ENCODE measurements around the gene TMPRSS2.

The TMPRSS2 gene

DNA sequence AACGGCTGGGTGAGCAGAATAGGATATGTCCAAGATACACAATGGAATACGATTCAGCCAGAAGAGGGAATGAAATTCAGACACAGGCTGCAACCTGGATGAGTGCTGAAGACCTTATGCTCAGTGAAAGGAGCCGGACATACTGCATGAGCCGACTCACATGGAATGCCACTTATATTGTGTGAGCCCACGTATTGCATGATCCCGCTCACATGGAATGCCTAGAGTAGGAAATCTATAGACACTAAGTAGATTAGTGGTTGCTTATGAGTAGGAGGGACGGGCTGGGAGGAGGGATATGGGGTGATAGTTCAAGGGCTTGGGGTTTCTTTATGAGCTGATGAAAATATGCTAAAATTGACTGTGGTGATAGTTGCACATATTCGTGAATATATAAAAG lies 26.8 kb downstream of the TMPRSS2 start:
- peak; percentile 67 for DNase-seq (ENCODE audit: low spot score)

DNA sequence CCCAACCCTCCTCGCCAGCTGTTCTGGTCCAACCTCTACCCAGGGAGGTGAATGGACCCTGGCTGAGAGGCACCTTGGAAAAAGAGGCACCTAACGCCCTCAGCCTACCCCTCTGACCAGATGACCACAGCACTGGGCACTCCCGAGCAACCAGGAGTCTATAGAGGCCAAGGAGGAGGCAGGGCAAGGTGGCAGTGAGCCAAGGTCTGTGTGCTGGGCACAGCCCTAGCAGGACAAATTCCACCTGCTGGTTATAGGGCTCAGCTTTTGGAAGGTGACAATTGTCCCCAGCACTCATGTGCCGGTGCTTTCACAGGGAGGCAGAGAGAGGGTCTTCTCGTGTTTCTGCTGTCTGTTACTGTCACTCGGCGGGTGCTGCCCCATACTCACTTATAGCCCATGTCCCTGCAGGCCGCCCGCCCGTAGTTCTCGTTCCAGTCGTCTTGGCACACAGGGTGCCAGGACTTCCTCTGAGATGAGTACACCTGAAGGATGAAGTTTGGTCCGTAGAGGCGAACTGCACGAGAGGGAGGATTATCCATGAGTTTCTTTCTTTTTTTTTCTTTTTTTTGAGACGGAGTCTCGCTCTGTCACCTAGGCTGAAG lies 27.8 kb downstream of the TMPRSS2 start:
- DNase-seq (ENCODE audit: low spot score): no peak

DNA sequence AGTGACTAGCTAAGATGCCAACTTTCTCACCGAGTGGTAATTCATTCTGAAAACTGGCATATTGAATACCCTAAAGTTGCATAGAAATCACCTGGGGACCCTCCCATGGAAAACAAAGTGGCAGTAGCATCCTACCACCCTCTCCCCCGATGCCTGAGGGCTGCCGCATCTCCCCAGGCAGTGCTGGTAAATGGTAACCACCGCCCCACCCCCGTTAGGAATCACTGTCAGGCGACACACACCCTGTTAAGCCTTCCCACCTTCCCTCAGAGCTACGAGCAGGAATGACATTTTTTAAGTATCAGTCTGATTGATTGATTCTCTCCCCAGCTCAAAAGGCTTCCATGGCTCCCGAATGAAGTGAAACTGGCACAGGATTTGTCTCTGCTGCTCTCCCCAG lies 28.3 kb downstream of the TMPRSS2 start:
- no peak for DNase-seq (ENCODE audit: low spot score)

DNA sequence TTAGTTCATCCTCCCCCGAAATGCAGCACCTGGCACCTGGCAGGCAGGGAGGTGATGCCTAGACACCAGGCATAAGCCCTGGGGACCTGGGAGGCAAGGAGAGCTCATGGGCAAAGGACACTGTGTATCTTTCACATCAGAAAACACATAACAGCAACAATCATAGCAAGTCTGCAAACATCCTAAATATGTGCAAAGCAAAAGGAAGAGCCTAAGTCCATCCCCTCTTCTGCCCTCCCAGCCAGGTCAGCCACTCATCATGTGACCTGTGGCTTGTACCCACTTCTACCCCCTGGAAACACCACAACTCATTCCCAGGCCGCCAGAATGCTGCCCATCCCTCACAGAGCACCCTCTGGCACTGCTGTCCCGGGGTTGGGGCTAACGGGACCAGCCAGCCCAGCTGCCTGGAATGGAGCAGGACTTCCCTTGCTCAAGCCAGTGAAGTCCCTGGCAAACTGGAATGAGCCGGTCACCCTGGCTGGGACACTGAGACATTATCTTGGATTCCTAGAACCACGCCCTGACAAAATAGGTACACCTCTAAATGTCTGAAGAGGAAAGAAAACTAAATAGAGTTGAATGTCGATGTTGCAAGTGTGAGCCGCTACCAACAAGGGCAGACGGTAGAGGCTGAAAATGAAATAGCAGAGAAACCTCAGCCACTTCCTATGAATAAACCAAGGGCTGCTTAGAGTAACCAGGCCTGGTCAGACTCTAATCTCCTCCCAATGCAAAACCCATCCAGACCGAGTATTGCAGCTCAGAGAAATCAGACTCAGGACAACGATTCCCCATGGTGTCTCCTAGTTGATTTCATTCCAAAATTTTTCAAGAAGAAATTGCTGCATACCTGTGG lies 29.4 kb downstream of the TMPRSS2 start:
- no peak for DNase-seq (ENCODE audit: low spot score)

DNA sequence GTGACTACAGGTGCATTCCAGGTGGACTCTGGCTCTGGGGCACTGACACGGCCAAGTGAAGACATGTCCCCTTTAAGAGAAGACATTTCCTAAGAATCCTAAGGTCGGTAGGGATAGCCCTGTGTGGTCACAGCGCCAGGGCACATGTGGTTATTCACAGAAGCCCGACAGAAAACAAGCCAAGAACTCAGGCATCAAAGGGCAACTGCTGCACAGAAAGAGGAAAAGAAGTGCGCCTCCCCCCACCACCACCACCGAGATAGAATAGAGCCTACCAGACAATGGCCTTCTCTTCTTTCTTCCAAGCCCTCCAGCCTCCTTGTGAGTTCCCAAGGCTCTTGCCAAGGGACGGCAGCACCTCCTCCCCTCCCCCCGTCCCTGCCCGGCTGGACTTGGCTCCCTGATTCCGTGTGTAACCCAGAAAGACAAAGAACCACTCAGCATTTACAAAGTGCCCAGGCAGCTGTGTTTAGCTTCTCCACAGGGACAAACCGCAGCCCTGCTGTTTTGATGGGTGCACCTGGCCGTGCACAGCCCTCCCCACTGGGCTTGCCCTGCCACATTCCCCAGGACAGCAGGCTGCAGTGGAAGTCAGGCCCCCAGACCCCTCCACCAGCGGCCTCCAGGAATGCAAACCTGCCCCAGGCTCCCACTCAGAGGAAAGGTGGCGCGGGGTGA lies 30.2 kb downstream of the TMPRSS2 start:
- DNase-seq (ENCODE audit: low spot score): peak; percentile 31

DNA sequence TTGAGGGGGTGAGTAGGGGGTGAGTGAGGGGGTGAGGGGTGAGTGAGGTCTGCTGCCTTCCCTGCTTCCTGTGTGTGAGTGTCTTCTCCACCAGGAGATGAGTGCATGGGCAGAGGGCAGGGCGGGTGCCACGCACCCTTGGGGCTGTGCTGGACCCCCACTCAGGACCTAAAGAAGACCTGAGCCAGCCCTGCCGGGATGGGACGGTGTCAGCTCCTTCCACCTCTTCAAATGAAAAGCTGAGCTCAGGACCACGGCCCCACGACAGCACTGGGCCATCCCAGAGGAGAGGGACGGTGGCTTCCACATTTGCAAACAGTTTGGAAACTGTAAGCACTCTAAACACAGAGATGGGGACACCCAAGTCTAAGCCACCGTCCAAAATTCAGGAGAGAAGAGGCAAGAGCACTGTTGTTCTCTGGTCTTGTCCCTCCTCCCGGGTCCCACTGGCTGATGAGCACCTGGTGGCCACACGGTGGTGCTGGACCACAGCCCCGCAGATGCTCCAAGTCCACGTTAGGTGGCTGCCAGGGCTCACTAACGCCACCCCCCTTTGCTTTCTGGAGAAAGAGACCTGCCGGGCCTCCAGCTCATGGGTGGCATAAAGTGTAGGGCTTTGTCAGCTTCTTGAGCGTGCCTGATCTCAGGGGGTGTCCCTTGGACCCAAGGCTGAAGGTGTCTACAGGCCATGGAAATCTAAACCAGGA lies 32.1 kb downstream of the TMPRSS2 start:
- DNase-seq (ENCODE audit: low spot score): no peak

DNA sequence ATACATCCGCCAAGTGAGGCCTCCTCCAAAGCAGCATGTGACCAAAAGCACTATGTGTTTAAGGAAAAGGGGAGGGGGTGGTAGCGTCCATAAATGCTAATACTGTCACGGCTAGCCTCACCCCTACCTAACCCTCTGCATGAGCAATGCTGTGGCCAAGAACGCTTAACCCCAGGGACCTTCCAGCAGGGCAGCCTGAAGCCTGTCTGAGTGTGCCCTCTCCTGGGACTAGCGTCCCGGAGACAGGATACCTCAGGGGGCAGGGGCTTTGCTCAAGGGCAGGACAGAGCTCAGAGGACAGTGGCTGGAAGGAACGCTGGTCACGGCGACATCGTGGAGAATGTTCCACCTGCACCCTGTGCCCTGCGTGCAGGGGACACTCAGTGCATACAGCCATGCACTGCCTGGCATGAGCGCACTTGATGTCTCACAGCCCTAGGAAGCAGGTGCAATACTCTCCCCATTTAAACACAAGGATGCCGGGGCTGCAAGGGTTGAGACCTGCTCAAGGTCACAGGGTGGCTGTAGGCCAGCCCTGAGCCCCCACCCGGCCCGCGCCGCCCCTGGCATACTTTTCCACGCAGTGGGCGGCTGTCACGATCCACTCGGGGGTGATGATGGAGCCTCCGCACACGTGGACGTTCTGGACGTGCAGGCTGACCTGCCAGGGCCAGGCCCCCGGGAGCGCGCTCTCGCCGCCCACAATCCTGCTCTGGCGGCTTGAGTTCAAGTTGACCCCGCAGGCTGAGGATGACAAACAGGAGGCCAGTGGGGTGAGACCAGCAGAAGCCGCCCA lies 35.0 kb downstream of the TMPRSS2 start:
- DNase-seq (ENCODE audit: low spot score): no peak

DNA sequence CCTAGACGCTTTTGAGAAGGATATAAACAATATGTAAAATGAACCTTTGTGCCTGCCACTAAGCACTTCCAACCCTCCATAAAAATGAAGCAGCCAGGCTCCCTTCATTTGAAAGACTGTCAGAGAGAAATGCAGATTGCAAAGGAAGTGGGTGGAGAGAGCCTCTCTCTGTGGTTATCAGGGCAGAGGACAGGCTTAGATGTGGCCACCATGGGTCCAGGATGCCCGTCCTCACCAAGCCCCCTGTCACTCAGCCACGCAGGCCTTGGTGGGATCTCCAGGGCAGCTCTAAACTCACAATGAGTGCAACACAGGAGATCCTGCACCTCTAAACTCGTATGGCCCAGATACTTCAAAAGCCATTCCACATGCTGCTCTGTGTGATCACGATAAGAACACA lies 37.9 kb downstream of the TMPRSS2 start:
- DNase-seq (ENCODE audit: low spot score): no peak

DNA sequence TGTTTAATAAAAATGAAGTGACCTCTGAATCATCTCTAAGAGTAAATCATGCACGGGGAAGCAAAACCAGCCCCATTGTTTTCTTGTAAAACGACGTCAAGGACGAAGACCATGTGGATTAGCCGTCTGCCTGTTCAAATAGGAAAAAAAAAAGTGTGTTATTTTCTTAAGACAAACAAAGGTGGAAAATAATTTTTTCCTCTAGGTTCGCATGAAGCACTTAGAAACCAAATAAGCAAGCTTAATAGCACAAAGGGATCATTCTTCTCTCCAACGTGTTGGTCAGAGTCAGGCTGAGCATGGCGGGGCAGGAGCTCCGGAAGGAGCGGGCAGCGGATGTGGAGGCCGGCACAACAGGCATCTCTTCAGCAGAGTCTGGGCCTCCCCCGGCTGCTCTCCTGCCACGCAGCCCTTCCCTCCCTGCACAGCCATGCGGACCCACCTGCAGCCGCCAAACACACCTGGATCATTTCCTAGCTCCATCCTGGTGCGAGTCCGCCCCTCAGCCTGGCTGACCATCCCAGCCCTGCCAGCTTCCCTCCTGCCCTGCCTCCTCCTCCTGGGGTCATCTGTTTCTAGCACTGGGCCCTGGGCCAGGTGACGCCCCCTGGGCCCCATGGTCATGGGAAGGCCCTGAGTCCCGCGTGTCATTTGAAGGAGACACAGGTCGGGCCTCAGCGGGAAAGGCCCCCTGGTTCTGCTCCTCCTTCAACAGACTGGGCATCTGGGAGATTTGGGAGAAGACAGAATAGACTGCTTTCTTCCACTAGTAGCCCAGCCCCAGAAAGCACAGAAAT lies 41.7 kb downstream of the TMPRSS2 start:
- no peak for DNase-seq (ENCODE audit: low spot score)

DNA sequence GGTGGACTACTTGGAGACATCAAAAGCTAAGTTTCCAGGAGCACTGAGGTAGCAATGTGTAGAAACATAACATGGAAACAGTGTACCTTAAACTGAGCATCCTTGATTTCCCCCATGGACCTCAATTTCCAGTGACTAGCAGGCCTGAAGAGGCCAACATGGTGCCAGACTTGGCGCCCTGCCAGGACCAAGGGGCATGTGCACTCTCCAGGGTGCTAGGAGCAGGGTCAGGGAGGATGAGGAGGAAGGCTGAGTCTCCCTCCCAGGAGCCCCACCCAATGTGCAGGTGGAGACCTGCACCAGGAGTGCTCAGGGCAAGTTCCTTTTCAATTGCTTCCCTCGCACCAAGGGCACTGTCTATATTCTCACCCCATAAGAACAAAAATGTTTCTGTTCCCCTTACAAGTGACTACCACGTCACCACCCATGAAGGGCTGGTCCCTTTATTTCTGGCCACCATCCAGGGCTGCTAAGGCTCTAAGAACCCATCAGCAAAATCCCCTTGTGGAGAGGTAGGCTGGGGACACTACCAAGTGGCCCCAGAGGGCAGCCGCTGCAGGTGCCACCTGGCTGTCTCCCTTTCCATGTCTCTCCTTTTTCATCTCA lies 42.7 kb downstream of the TMPRSS2 start:
- no peak for DNase-seq (ENCODE audit: low spot score)

DNA sequence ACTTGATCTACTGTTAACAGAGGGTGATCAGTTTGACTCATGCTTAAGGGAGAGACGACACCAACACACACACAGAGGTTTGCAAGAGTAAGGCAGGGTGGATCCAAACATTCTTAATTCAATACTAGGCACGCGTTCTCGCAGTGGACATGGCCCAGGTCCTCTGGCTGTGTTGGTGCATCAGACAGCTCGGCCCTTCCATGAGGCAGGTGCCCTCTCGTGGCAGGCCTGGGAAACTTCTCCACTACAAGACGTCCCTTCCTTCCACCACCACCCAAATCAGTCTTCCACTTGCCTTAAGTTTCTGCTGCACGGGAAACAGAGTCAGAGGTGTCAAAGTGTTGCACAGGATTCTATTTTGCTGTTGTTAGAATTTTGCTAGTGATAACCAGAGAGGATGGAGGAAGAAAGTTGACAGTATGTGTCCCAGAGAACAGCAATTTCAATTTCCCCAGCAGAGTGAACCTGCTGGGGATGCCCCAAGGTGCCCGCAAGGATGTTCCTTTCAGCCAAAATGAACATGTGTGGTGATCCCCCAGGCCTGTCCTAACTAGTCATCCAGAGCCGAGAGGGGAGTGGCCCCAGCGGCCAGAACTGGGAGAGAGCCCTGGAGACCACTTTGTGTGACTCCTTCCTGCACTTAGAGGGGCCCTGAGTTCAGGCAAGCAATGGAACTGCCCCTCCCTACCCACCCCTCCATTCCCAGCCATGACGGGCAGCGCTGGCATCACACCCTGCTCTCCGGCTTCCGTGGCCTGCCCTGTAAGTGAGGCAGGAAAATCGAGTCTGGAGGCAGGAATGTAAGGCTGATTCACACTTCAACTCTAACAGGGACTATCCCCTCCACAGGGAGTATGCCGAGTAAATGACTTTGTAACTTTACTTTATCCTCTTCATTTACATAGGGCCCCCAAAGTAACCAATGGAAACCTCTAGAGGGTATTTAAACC lies 47.1 kb downstream of the TMPRSS2 start:
- peak; percentile 73 for DNase-seq (ENCODE audit: low spot score)

DNA sequence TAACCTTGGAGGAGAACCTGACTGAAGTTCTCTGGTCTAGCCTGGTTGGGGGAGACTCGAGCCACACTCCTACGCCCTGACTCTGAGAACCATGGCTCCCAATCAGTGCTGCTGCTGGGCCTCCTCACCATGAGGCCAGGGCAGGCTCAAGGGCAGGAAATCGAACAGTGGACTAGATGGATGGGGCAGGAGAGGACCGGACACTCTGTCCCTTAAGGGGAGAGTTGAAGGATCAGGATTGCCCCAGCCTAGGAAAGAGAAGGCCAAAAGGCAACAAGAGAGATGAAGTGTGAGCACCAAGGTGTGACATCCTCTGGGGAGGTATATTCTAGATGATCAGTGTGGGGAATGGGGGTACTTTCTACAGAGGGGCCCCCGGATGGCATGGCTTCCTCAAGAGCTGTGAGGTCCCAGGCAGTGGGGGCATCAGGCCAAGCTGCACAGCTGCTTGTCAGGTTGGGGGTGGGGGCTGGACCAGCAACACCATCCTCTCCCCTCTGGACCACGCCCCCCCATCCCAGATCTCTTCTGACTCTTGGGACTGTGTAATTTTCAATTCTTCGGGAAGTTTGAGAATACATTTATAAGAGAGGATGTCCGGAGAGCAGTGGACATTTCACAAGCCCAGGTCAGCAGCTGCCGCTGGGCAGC lies 47.9 kb downstream of the TMPRSS2 start:
- DNase-seq (ENCODE audit: low spot score): no peak

DNA sequence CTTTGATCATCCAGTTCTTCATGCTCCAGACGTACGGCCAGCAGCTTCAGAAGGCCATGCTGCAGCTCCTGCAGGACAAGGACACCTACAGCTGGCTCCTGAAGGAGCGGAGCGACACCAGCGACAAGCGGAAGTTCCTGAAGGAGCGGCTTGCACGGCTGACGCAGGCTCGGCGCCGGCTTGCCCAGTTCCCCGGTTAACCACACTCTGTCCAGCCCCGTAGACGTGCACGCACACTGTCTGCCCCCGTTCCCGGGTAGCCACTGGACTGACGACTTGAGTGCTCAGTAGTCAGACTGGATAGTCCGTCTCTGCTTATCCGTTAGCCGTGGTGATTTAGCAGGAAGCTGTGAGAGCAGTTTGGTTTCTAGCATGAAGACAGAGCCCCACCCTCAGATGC lies 49.4 kb downstream of the TMPRSS2 start:
- DNase-seq (ENCODE audit: low spot score): no peak

DNA sequence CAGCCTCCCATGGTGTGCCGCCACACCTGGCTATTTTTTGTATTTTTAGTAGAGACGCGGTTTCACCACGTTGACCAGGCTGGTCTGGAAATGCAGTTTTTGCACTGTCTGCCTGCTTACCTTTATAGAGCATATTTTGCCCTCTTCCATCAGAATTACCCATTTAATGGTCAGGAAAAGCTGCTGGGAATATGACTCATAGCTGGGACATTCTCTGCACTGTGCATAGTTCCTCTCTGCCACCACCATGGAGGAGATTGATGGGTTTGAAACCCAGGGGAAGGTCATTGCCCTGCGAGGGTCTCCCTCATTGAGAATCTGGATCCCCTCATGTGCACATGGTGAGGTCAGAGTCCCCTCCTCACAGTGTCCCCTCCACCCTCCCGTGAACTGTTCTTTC lies 49.8 kb downstream of the TMPRSS2 start:
- peak; percentile 22 for DNase-seq (ENCODE audit: low spot score)

DNA sequence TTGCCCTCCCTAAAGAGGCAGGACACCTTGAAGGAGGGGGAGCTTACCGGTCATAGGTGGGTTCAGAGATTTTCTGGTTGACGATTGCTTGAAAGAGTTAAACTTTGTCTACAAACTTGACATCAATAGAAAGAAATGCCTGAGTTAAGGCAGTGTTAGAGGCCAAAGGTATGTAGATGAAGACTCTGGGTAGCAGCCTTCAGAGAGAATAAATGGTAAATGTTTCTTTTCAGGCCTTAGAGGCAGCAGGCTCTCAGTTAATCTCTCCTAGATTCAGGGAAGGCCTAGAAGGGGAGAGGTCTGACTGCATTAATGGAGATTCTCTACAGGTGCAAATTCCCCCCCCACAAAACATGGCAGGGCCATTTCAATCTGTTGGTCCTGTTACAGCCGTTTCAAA lies 54.2 kb downstream of the TMPRSS2 start:
- DNase-seq (ENCODE audit: low spot score): no peak

DNA sequence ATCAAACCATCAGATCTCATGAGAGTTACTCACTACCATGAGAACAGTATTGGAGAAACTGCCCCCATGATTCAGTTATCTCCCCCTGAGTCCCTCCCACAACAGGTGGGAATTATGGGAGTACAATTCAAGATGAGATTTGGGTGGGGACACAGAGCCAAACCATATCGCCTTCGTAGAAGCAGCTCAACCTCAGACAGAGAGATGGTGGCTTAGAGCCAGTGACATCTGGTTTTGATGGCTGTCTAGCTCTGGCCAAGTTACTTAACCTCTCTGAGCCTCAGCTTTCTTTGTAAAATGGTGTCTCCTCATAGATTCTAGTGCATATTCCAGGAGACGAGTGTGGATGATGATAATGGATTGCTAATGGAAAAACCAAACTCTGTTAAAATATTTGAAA lies 54.8 kb downstream of the TMPRSS2 start:
- no peak for DNase-seq (ENCODE audit: low spot score)

DNA sequence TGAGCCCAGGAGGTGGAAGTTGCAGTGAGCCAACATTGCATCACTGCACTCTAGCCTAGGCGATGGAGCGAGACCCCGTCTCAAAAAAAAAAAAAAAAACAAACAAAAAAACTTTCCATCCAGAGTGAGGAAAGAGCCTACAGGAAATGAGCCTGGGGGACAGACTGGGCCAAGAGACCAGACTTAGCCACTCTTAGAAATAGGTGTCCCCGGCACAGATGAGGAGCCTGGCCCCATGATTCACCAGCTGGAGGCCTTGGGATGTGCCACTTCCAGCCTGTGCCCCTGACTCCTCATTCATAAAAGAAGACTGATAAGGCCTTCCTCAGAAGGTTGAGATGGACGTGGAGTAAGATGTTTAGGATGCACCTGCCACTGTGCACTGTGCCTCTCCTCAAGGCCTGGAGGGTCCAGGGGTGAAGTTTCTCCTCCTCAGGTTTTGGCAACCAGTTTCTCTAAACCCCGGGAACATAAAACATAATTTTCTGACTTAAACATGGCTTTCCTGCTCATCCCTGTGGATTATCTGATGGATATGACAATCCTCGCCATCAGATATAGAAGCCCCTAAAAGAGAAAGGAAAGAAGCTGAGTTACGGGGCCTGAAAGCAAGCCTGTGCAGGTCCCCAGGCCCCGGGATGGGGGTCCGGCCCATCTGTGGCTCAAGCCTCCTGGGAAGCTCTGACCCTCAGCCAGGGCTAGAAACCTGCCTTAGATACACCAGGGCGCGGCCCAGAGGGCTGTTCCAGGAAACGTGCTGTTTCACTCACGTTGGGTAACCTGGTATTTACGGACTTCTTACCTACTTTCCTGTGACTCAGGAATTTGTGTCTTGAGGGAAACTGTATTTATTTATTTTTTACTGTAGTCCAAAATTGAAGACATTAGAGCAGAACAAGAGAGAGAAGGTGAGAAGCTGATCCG lies 55.9 kb downstream of the TMPRSS2 start:
- no peak for DNase-seq (ENCODE audit: low spot score)

DNA sequence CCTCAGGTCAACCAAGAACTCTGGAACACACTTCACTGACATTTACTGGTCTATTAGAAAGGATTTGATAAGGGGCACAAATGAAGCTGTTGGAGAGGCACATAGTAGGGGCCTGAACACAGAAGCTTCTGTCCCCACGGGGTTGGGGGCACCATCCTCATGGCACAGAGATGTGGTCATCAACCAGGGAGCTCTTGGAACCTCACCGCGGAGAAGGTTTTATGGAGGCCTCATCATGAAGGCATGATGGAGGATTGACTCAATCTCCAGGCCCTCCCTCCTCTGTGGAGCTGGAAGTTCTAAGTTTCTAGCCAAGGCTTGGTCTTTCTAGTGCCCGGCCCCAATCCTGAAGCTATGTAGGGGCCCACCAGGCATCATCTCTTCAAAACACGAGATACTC lies 58.3 kb downstream of the TMPRSS2 start:
- DNase-seq (ENCODE audit: low spot score): no peak

All from kidney tubule cell (primary cell).